Mucosa of stomach (tissue), 1 donor: ENCODE results near the gene WDR91.

ENCODE experiments used
- H3K27me3 ChIP-seq: one replicate; pipeline ENCODE4 v1.7.0; 2013; ENCODE audit warnings: mild to moderate bottlenecking, low read length; ENCODE audit not compliant: control insufficient read depth, insufficient read depth
- H3K36me3 ChIP-seq: one replicate; pipeline ENCODE4 v1.7.0; 2013; ENCODE audit warnings: low read length; ENCODE audit not compliant: control insufficient read depth, insufficient read depth
- H3K4me1 ChIP-seq: one replicate; pipeline ENCODE4 v1.7.0; 2013; ENCODE audit warnings: mild to moderate bottlenecking, low read length; ENCODE audit not compliant: control insufficient read depth, insufficient read depth
- H3K4me3 ChIP-seq: one replicate; pipeline ENCODE4 v1.7.0; 2013; ENCODE audit warnings: low read length
- H3K9ac ChIP-seq: one replicate; pipeline ENCODE4 v1.7.0; 2013; ENCODE audit warnings: mild to moderate bottlenecking, low read length, moderate library complexity
- H3K9me3 ChIP-seq: one replicate; pipeline ENCODE4 v1.7.0; 2013; ENCODE audit warnings: mild to moderate bottlenecking, low read length, moderate library complexity; ENCODE audit not compliant: control insufficient read depth
- donor health status: Pancreatic carcinoma.

WDR91 gene

DNA sequence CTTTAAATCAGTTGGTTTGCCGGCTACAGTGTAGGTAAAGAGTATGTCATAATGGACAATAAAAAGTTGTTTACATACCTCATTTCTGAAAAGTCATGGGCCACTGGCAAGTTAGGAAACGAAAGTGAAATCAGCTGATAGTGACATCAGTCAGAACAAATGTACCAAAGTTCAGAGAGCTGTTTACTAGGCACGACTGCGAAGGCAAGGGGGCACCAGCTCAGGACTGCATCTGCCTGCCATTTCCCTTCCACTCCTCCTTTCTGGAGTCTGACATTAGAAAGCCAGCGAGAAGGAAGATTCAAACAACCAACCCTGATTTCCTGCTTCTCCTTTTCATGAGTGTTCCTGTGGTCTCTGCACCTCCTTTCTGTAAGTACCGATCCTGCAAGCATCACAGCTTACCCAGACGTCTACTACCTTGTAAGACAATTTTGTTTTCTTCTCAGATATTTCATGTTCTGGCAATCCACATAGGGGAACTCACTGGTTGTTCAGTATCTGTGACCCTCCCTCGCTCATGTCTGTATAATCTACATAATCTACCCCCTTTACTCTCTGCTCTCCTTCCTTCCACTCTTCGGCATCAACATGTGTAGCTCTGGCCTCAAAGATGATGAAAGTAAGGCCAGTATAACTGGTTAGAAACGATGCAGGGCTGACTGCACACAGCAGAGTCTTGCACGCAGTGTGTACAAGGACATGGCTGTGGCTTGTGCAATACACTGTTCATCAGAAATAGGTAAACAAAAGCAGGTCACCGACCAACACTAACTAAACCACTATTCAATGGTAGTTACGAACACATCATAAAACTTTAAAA is 63.2 kb downstream of the WDR91 start, which contains the start of gene TMEM140:
TMEM140 (plus strand) TSS at position 174 of the 823 bp plus-strand sequence. CDS start 16,370 bp downstream, outside the sequence.
- Histone ChIP-seq H3K9me3 (no peaks in the 10 kb centered on the region), H3K9ac (peak within 1 kb of the TSS; percentile 66), H3K27me3 (no peaks in the 10 kb centered on the region), H3K36me3 (peaks cover 8% of the 10 kb centered on the region), H3K4me3 (peak within 1 kb of the TSS; percentile 48), H3K4me1 (peaks cover 7% of the 10 kb centered on the region)

DNA sequence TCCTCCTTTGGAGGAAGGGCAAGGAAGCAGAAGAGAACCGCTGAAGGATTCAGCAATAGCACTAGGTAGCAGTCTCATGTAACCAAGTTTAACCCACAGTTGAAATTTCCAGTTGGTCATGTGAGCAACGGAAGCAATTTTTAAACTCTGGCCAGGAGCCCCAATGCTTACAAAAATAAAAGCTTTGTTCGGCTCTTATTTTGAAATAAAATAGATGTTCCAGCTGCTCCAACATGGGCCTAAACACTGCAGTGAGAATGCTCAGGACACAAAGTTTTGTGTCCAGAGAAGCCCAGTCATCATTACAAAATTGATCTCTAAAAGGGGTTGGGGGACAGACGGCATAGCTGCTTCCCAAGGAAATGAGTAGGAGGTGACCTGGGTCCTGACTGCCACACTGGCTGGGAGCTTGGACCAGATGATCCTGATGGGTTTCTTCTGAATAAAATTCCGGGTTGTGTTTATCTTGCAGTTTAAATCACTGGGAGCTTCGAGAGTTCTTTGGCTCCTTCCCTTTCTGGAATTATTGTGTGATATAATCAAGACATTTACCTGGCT is 63.9 kb downstream of the WDR91 start:
- no peaks in the 10 kb centered on the region for H3K27me3 ChIP-seq
- H3K4me1 ChIP-seq, result peaks cover 7% of the 10 kb centered on the region
- H3K4me3 ChIP-seq, result peak overlapping the region; percentile 48
- peaks cover 8% of the 10 kb centered on the region for H3K36me3 ChIP-seq
- H3K9me3 ChIP-seq, result no peaks in the 10 kb centered on the region
- peak overlapping the region; percentile 66 for H3K9ac ChIP-seq

DNA sequence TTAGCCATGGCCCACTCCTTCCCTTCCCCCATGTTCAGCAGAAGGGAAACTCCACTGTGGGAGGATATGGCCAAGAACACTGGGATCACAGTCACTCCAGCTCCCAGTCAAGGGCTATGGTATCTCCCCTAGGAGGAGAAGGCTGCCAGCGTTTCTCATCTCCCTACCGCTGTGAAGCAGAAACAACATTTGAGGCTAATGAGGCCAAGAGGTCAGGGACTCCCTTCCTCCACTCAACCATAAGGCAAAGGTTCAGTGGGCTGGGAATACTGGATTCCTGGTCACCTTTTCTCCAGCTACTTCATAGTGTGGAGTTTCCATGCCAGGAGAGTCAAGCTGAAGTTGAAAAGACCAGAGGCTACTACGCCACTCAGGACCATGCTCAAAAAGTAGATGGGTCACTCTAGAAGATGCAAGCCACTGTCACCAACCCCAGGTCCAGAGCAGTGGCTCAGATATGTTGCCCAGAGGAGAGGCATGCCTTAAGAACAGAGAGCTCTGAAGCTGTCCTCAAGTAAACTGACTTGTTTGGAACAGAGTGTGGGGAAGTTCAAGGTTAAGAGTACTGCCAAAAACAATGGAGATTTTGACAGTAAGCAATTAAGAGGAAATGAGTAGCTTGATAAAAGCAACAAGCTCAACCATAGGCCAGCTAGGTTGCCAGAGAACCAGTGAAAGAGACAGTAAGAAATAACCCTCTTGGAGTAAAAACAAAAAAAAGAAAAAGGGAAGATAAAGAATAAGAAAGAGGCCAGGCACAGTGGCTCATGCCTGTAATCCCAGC is 67.2 kb downstream of the WDR91 start:
- no peak overlapping the region for H3K9ac ChIP-seq
- peaks cover 7% of the 10 kb centered on the region for H3K4me1 ChIP-seq
- H3K4me3 ChIP-seq, result no peak overlapping the region
- no peaks in the 10 kb centered on the region for H3K9me3 ChIP-seq
- no peaks in the 10 kb centered on the region for H3K27me3 ChIP-seq
- H3K36me3 ChIP-seq, result no peaks in the 10 kb centered on the region
